Caco-2 (cell line): Measurements from ENCODE around the gene DMXL2. TPM values are rescaled to one million over a fixed set of nuclear protein-coding genes. Genes with fewer than 3 reads are reported as not detected.

Experiments used
- BruUV-seq: library from RNA; stranded (reverse); fragments of 400-500 nt; replicated peaks from 2 replicates; lab custom pipeline; 2021; lab: Mats Ljungman, UMichigan
- CTCF ChIA-PET: fragments of 300-600 bp; sonication (Branson Sonifier 250); formaldehyde crosslinking; loops from one replicate; lab custom pipeline; 2022; ENCODE audit warnings: antibody characterized with exemption; lab: Charles Lee
- POLR2A ChIA-PET: fragments of 300-600 bp; sonication (Branson Sonifier 250); formaldehyde crosslinking; loops from one replicate; lab custom pipeline; 2022; ENCODE audit warnings: antibody characterized with exemption; lab: Charles Lee
- DNase-seq, 2 experiments: peaks; one replicate each; pipeline versions ENCODE4 v3.0.0 to v3.0.0-alpha.2; 2020 to 2022
- H3K27me3 ChIP-seq: replicated peaks from 2 replicates; pipeline ENCODE4 v1.6.0; 2011; ENCODE audit warnings: low read length; ENCODE audit not compliant: control insufficient read depth, insufficient read depth
- H3K36me3 ChIP-seq: 2 replicates; pipeline ENCODE4 v1.5.1; 2011; ENCODE audit warnings: low read length; ENCODE audit not compliant: control insufficient read depth, insufficient read depth
- H3K4me1 ChIP-seq: fragments of 250-450 bp; sonication (Bioruptor Pico); 2 replicates; pipeline ENCODE4 v1.5.1; 2020; ENCODE audit warnings: mild to moderate bottlenecking
- H3K4me3 ChIP-seq: 2 replicates; pipeline ENCODE4 v1.5.1; 2011; ENCODE audit warnings: low read depth, mild to moderate bottlenecking, control low read depth, low read length
- H3K9me3 ChIP-seq: fragments of 250-450 bp; sonication (Bioruptor Pico); 2 replicates; pipeline ENCODE4 v1.5.1; 2020; ENCODE audit warnings: mild to moderate bottlenecking, moderate library complexity
- H3K27ac Mint-ChIP-seq: one replicate; pipeline ENCODE4 v1.8.0; 2022; ENCODE audit warnings: mixed read lengths; ENCODE audit not compliant: unreplicated experiment
- H3K27me3 Mint-ChIP-seq: one replicate; pipeline ENCODE4 v1.8.0; 2022; ENCODE audit warnings: mixed read lengths; ENCODE audit not compliant: insufficient read depth, unreplicated experiment
- H3K36me3 Mint-ChIP-seq: one replicate; pipeline ENCODE4 v1.8.0; 2022; ENCODE audit warnings: mild to moderate bottlenecking, mixed read lengths; ENCODE audit not compliant: insufficient read depth, unreplicated experiment
- H3K4me1 Mint-ChIP-seq: one replicate; pipeline ENCODE4 v1.8.0; 2022; ENCODE audit warnings: low read depth, mixed read lengths; ENCODE audit not compliant: unreplicated experiment
- H3K4me3 Mint-ChIP-seq: one replicate; pipeline ENCODE4 v1.8.0; 2022; ENCODE audit warnings: mild to moderate bottlenecking, moderate library complexity, mixed read lengths; ENCODE audit not compliant: unreplicated experiment
- H3K9me3 Mint-ChIP-seq: one replicate; pipeline ENCODE4 v1.8.0; 2022; ENCODE audit warnings: mixed read lengths; ENCODE audit not compliant: unreplicated experiment
- intact Hi-C: fragments of 100-400 bp; cut with micrococcal nuclease; formaldehyde crosslinking; loops from one replicate; pipeline ENCODE4 v1.10.0; 2022; ENCODE audit not compliant: unreplicated experiment
- total RNA-seq: library from RNA; stranded (reverse); gene quantifications from 2 replicates; pipeline ENCODE4 v1.2.3, GENCODE V29; 2022
- TF ChIP-seq, protein P1 (sequence below), 2 experiments: fragments of 200-600 bp in 1 of 2; IDR thresholded peaks; 1 replicate in 1 of 2; 2 replicates in 1 of 2; pipeline versions ENCODE4 v1.5.1 to v1.8.0; 2011 to 2022; ENCODE audit warnings: antibody characterized with exemption in 1 of 2, control low read depth in 1 of 2, inconsistent platforms in 1 of 2, low read depth in 1 of 2, low read length in 1 of 2, mild to moderate bottlenecking in 1 of 2, moderate library complexity in 1 of 2; ENCODE audit not compliant: insufficient read depth in 1 of 2, severe bottlenecking in 1 of 2, unreplicated experiment in 1 of 2

The DMXL2 gene
- total RNA-seq, 1 experiment from 2014 or later = 7.5 TPM

DNA sequence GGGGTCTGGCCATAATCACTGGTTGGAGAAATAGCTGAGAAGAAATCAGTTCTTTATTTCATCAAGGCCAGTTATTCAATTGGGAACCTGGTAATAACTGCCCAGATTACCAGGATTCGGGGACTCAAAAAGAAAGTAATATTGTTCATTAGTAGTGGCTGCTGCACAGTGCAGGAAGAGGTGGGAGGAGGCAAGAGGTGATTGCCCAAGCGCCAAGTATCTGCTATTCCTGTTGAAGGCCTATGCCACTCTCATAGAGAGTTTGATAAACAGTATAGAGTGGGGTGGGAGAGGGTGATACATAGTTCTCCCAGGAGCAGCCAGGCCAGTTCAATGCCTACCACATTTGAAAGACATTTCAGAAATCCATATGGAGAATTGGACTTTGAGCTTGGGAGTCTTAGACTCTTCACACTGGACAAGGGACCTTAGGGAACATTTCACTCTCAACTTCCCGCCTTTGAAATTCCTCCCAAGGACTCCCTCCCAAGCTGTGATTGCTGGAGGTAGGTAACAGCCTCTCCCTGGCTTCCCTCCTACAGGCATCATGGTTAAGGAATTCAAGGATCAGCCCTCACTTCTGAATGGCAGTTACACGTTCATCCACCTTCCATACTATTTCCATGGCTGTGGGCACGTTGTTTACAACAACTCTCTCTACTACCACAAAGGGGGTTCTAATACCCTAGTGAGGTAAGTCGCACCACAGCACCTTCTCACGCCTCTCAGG is 221.4 kb downstream of the DMXL2 start:
- intact Hi-C loops = no loop called here
- no peak overlapping the region for H3K27ac Mint-ChIP-seq
- H3K27me3 Mint-ChIP-seq = peaks cover 5% of the 10 kb centered on the region
- CTCF ChIA-PET = interaction anchor here (0.8 to 1.1 kb wide), 2 partner anchors 208 to 238 kb away, joined by 4 to 6 read pairs; no protein-coding TSS in a partner anchor
- H3K4me1 ChIP-seq = no peaks in the 10 kb centered on the region
- H3K36me3 ChIP-seq = no peaks in the 10 kb centered on the region
- no peak for DNase-seq
- BruUV-seq = no TSS peak
- no peak overlapping the region for H3K4me3 Mint-ChIP-seq
- TF ChIP-seq, protein P1, sequence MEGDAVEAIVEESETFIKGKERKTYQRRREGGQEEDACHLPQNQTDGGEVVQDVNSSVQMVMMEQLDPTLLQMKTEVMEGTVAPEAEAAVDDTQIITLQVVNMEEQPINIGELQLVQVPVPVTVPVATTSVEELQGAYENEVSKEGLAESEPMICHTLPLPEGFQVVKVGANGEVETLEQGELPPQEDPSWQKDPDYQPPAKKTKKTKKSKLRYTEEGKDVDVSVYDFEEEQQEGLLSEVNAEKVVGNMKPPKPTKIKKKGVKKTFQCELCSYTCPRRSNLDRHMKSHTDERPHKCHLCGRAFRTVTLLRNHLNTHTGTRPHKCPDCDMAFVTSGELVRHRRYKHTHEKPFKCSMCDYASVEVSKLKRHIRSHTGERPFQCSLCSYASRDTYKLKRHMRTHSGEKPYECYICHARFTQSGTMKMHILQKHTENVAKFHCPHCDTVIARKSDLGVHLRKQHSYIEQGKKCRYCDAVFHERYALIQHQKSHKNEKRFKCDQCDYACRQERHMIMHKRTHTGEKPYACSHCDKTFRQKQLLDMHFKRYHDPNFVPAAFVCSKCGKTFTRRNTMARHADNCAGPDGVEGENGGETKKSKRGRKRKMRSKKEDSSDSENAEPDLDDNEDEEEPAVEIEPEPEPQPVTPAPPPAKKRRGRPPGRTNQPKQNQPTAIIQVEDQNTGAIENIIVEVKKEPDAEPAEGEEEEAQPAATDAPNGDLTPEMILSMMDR (IDR thresholded peaks at IDR 0.05; ENCODE audit: insufficient read depth in 1 of 2, low read depth in 1 of 2, low read length in 1 of 2, severe bottlenecking in 1 of 2, unreplicated experiment in 1 of 2) = no peak
- H3K4me3 ChIP-seq = no peak overlapping the region
- no peaks in the 10 kb centered on the region for H3K9me3 Mint-ChIP-seq
- H3K9me3 ChIP-seq = no peaks in the 10 kb centered on the region
- H3K4me1 Mint-ChIP-seq = no peaks in the 10 kb centered on the region
- POLR2A ChIA-PET = interaction anchor here (0.5 kb wide), 1 partner anchor 120 kb away, joined by 4 read pairs; no protein-coding TSS in a partner anchor
- no peaks in the 10 kb centered on the region for H3K27me3 ChIP-seq
- H3K36me3 Mint-ChIP-seq = peaks cover 5% of the 10 kb centered on the region

DNA sequence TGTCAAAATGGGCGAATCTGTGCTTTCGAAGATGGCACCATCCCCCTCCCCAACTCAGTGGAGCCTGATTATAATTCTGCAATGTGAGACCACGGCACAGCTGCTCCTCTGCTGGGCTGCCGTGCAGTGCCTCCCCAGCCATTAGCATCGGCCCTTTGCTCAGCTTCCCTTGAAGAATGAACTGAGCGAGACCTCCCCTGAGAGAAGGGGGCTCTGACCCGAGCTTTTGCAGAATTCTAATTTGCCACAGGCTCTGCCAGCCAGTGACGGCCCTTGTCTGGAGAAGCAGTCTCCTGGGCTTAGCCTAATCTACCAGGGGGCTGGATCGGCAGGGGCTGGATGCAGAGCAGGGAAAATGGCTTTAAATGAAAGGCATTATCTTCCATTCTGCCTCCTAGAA is 223.9 kb downstream of the DMXL2 start:
- ChIA-PET POLR2A (no interaction called here), CTCF (no interaction called here)
- no peak overlapping the region for H3K4me3 ChIP-seq

More for the DNA sequence above, 223.9 kb downstream of the DMXL2 start:
- Mint-ChIP-seq H3K9me3 (no peaks in the 10 kb centered on the region), H3K4me1 (no peaks in the 10 kb centered on the region), H3K27ac (no peak overlapping the region), H3K36me3 (peaks cover 5% of the 10 kb centered on the region), H3K4me3 (no peak overlapping the region), H3K27me3 (peaks cover 5% of the 10 kb centered on the region)
- H3K27me3 ChIP-seq = no peaks in the 10 kb centered on the region
- no TSS peak for BruUV-seq
- H3K4me1 ChIP-seq = no peaks in the 10 kb centered on the region
- H3K36me3 ChIP-seq = no peaks in the 10 kb centered on the region
- TF ChIP-seq, protein P1 (IDR thresholded peaks at IDR 0.05; ENCODE audit: insufficient read depth in 1 of 2, low read depth in 1 of 2, low read length in 1 of 2, severe bottlenecking in 1 of 2, unreplicated experiment in 1 of 2) = no peak
- DNase-seq = no peak
- intact Hi-C loops = no loop called here
- no peaks in the 10 kb centered on the region for H3K9me3 ChIP-seq

Other genes with a start within 250 kb of the DMXL2 start
- gene SCG3, start 58.7 kb upstream of the DMXL2 start, total RNA-seq = not detected in 2 replicates
- 0.29 and 0.63 TPM in 2 replicates for gene LYSMD2, start 114.9 kb upstream of the DMXL2 start, total RNA-seq
- 0.23 and 0.52 TPM in 2 replicates for gene TMOD2, start 128.8 kb upstream of the DMXL2 start, total RNA-seq
- gene TMOD3, start 206.9 kb upstream of the DMXL2 start, total RNA-seq = 46.8 and 54.4 TPM in 2 replicates